ENCODE data around the gene MUCL3. TPM values are rescaled to one million over a fixed set of nuclear protein-coding genes. Genes with fewer than 3 reads are reported as not detected.
A peak's percentile ranks its signal among the peaks of the same experiment; 100 is the strongest.

The MUCL3 gene
- total RNA-seq, 3 donors from 2014 or later, result 0.07 TPM; not detected in 2

- Histone ChIP-seq H3K4me1 (ENCODE audit: low read depth) (peaks cover 15% of the 10 kb centered on the region), H3K36me3 (ENCODE audit: low read depth) (no peaks in the 10 kb centered on the region), H3K4me3 (peak within 1 kb of the TSS; percentile 24), H3K9me3 (no peaks in the 10 kb centered on the region)
- TF ChIP-seq CTCF (IDR thresholded peaks at IDR 0.05), result peak; percentile 12
- peak; percentile 96 for ATAC-seq
- peak; percentile 95 to 97 (median 96) for DNase-seq
- intact Hi-C loops (cut with DNase I, micrococcal nuclease), result no loop called here
Measured at GRCh38 chr6:30914076-30914853, 26.5 kb upstream of the MUCL3 start, which contains the start of gene VARS2. Gene VARS2, plus strand, starts transcription at chr6:30914238. Its CDS starts 599 bp downstream, at chr6:30914837.

GRCh38 chr6:30914854-30915590 is 25.8 kb upstream of the MUCL3 start:
- H3K4me1 ChIP-seq (ENCODE audit: low read depth), result peaks cover 15% of the 10 kb centered on the region
- H3K4me3 ChIP-seq, result no peak overlapping the region
- no peaks in the 10 kb centered on the region for H3K36me3 ChIP-seq (ENCODE audit: low read depth)
- TF ChIP-seq CTCF (IDR thresholded peaks at IDR 0.05), result no peak
- peak in 1 of 3 donors; percentile 23 for DNase-seq
- H3K9me3 ChIP-seq, result no peaks in the 10 kb centered on the region
- peak; percentile 2 for ATAC-seq
- intact Hi-C loops (cut with DNase I, micrococcal nuclease), result loop anchor here in 1 of 2 donors (5.0 kb wide), 1 partner anchor 172 kb away; no protein-coding TSS in a partner anchor

GRCh38 chr6:30915591-30915946 is 25.2 kb upstream of the MUCL3 start:
- Histone ChIP-seq H3K4me1 (ENCODE audit: low read depth) (peaks cover 15% of the 10 kb centered on the region), H3K4me3 (no peak overlapping the region), H3K9me3 (no peaks in the 10 kb centered on the region), H3K36me3 (ENCODE audit: low read depth) (no peaks in the 10 kb centered on the region)
- peak in 1 of 3 donors; percentile 49 for DNase-seq
- ATAC-seq, result peak; percentile 35
- peak; percentile 25 for TF ChIP-seq CTCF (IDR thresholded peaks at IDR 0.05)
- intact Hi-C loops (cut with DNase I, micrococcal nuclease), result loop anchor here in 1 of 2 donors (5.0 kb wide), 1 partner anchor 172 kb away; no protein-coding TSS in a partner anchor

GRCh38 chr6:30917041-30917440 is 23.7 kb upstream of the MUCL3 start:
- no peaks in the 10 kb centered on the region for H3K36me3 ChIP-seq (ENCODE audit: low read depth)
- ATAC-seq (no peak), DNase-seq (no peak)
- intact Hi-C loops (cut with DNase I, micrococcal nuclease), result loop anchor here in 1 of 2 donors (5.0 kb wide), 1 partner anchor 170 kb away; no protein-coding TSS in a partner anchor
- H3K4me3 ChIP-seq, result no peak overlapping the region
- peaks cover 15% of the 10 kb centered on the region for H3K4me1 ChIP-seq (ENCODE audit: low read depth)
- TF ChIP-seq CTCF (IDR thresholded peaks at IDR 0.05), result no peak
- H3K9me3 ChIP-seq, result no peaks in the 10 kb centered on the region

- Histone ChIP-seq H3K4me3 (no peak overlapping the region), H3K36me3 (ENCODE audit: low read depth) (no peaks in the 10 kb centered on the region), H3K4me1 (ENCODE audit: low read depth) (peaks cover 15% of the 10 kb centered on the region), H3K9me3 (no peaks in the 10 kb centered on the region)
- no peak for ATAC-seq
- no peak for TF ChIP-seq CTCF (IDR thresholded peaks at IDR 0.05)
- intact Hi-C loops (cut with DNase I, micrococcal nuclease), result loop anchor here in 1 of 2 donors (5.0 kb wide), 1 partner anchor 170 kb away; no protein-coding TSS in a partner anchor
- no peak for DNase-seq
Measured at GRCh38 chr6:30917487-30917886, 23.3 kb upstream of the MUCL3 start.
